Testis (tissue), 3 donors: ENCODE data around the gene DAP. TPM values are rescaled to one million over a fixed set of nuclear protein-coding genes. Genes with fewer than 3 reads are reported as not detected.

Experiments used
- DNase-seq: peaks from one replicate; pipeline ENCODE4 v3.0.0-alpha.2; 2019
- H3K27ac ChIP-seq, 2 donors: fragments of 200-600 bp; sonication (generic); one replicate each; pipeline ENCODE4 v1.5.1; 2019
- H3K27me3 ChIP-seq: fragments of 200-600 bp; sonication (generic); one replicate; pipeline ENCODE4 v1.5.1; 2019
- H3K36me3 ChIP-seq: fragments of 200-600 bp; sonication (generic); one replicate; pipeline ENCODE4 v1.5.1; 2017; ENCODE audit warnings: low read depth; ENCODE audit errors: missing control alignments
- H3K4me1 ChIP-seq: fragments of 200-600 bp; sonication (generic); one replicate; pipeline ENCODE4 v1.5.1; 2019
- H3K4me3 ChIP-seq, 2 donors: fragments of 200-600 bp; sonication (generic); one replicate each; pipeline ENCODE4 v1.5.1; 2017 to 2019
- H3K9me3 ChIP-seq: fragments of 200-600 bp; sonication (generic); one replicate; pipeline ENCODE4 v1.5.1; 2017
- CTCF ChIP-seq, 3 experiments: fragments of 450-650 bp in 2 of 3; fragments of 200-600 bp in 1 of 3; sonication (generic) in 1 of 3; IDR thresholded peaks; one replicate each; pipeline ENCODE4 v1.5.1; 2016 to 2019; ENCODE audit warnings: antibody characterized with exemption in 3 of 3, mild to moderate bottlenecking in 2 of 3, moderate library complexity in 1 of 3
- POLR2A ChIP-seq: fragments of 450-650 bp; IDR thresholded peaks from one replicate; pipeline ENCODE4 v1.6.1; 2017; ENCODE audit warnings: antibody characterized with exemption, mild to moderate bottlenecking, moderate library complexity
- WGBS, 2 donors: methylation state at CpG; one replicate each; pipeline ENCODE4 v1.1.5; 2018; 5-methylcytosine and 5-hydroxymethylcytosine counted together
- intact Hi-C: fragments of 100-400 bp; cut with DNase I; formaldehyde crosslinking; loops from one replicate; pipeline ENCODE4 v1.15.1; 2023; ENCODE audit warnings: low total_unique reads
- polyA plus RNA-seq: library from polyadenylated mRNA; stranded (reverse); fragments of 350-450 nt; fragmentation: Illumina TruSeq; extraction: RNeasy Lipid Tissue Mini Kit (QIAGEN cat#74804); gene quantifications from one replicate; pipeline ENCODE4 v1.2.3, GENCODE V29; 2014; ENCODE audit warnings: low read depth, low replicate concordance; ENCODE audit not compliant: insufficient read depth
- total RNA-seq, 2 donors: library from RNA; depleted of rRNA; stranded (reverse); fragments of >200 nt; gene quantifications; one replicate each; pipeline ENCODE4 v1.2.3, GENCODE V29; 2016

DAP gene
- total and polyA plus RNA-seq, 3 donors from 2014 or later = 46.3 to 92.2 (median 48.1) TPM

GRCh38 chr5:10676224-10676623 lies 84.8 kb downstream of the DAP start:
- Histone ChIP-seq H3K4me1 (no peaks in the 10 kb centered on the region), H3K9me3 (no peaks in the 10 kb centered on the region), H3K27ac (no peak overlapping the region), H3K36me3 (no peaks in the 10 kb centered on the region), H3K4me3 (no peak overlapping the region), H3K27me3 (no peaks in the 10 kb centered on the region)
- intact Hi-C loops = no loop called here
- TF ChIP-seq POLR2A (no peak), CTCF (IDR thresholded peaks at IDR 0.05) (no peak)
- WGBS, 2 donors = 52 to 71% methylated on average over 4 of the region's 4 CpGs
- no peak for DNase-seq

DNA sequence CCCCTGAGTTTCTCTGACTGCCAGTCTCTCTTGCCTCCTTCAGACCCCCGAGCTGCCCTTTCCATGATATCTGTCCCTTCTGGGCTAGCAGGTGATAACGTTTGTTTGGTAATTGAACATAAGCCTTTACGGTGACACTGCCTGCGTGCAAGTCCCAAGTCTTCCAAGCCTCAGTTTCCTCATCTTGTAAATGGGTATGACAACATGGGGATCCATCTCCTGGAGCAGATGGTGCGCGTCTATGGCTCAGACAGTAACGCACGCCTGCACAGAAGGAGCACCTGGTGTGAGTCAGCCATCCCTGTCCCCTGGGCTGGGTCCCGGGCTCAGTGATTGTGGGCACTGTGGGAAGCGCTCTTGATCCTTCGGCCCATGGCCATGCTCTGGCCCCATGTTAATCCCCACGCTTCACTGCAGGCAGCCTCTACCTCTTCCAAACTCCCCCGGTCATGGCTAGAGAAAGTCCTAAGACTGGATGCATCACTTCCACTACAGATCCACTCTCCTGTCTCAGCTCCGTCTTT lies 85.8 kb downstream of the DAP start:
- Histone ChIP-seq H3K36me3 (no peaks in the 10 kb centered on the region), H3K4me1 (no peaks in the 10 kb centered on the region), H3K9me3 (no peaks in the 10 kb centered on the region), H3K4me3 (no peak overlapping the region), H3K27ac (no peak overlapping the region), H3K27me3 (no peaks in the 10 kb centered on the region)
- no peak for DNase-seq
- WGBS, 2 donors = 86 to 89% methylated on average over 13 to 14 of the region's 14 CpGs
- TF ChIP-seq POLR2A (no peak), CTCF (IDR thresholded peaks at IDR 0.05) (no peak)
- intact Hi-C loops = no loop called here

- intact Hi-C loops = no loop called here
- 53 to 64% methylated on average over 6 of the region's 6 CpGs for WGBS, 2 donors
Measured at GRCh38 chr5:10674582-10674981, 86.5 kb downstream of the DAP start.

GRCh38 chr5:10674096-10674495 lies 86.9 kb downstream of the DAP start:
- DNase-seq = no peak
- no peaks in the 10 kb centered on the region for H3K4me1 ChIP-seq
- no peaks in the 10 kb centered on the region for H3K36me3 ChIP-seq
- intact Hi-C loops = no loop called here
- H3K9me3 ChIP-seq = no peaks in the 10 kb centered on the region
- no peaks in the 10 kb centered on the region for H3K27me3 ChIP-seq
- 84 to 87% methylated on average over 11 of the region's 11 CpGs for WGBS, 2 donors
- no peak overlapping the region for H3K27ac ChIP-seq
- TF ChIP-seq POLR2A (no peak), CTCF (IDR thresholded peaks at IDR 0.05) (no peak)
- H3K4me3 ChIP-seq = no peak overlapping the region

More at GRCh38 chr5:10674582-10674981, 86.5 kb downstream of the DAP start:
- Histone ChIP-seq H3K4me3 (no peak overlapping the region), H3K27me3 (no peaks in the 10 kb centered on the region), H3K4me1 (no peaks in the 10 kb centered on the region), H3K9me3 (no peaks in the 10 kb centered on the region), H3K27ac (no peak overlapping the region), H3K36me3 (no peaks in the 10 kb centered on the region)
- TF ChIP-seq POLR2A (no peak), CTCF (IDR thresholded peaks at IDR 0.05) (no peak)
- no peak for DNase-seq

DNA sequence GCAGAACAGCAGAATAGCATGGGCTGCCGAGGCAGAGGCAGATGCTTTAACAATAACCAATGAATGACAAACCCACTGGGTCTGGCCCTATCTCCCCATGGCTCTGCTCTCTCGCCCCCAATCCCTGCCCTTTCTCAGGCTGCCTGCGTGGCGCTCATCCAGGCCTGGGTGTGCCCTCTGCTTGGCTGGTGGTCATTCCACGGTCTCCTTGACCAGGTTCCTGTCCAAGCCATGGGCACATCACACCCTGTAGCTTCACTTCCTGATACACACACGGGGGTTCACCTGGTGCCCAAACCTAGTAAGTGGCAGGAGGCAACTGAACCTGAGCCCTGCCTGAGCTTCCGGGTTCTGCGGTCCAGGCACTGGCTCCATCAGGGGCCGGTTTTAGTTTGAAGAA lies 87.6 kb downstream of the DAP start:
- WGBS, 2 donors = 65 to 80% methylated on average over 8 to 9 of the region's 9 CpGs
- H3K36me3 ChIP-seq = no peaks in the 10 kb centered on the region
- no peak for TF ChIP-seq CTCF (IDR thresholded peaks at IDR 0.05)
- TF ChIP-seq POLR2A = no peak
- no peaks in the 10 kb centered on the region for H3K9me3 ChIP-seq
- no peaks in the 10 kb centered on the region for H3K27me3 ChIP-seq
- no peak for DNase-seq
- no peak overlapping the region for H3K4me3 ChIP-seq
- H3K27ac ChIP-seq = no peak overlapping the region
- no peaks in the 10 kb centered on the region for H3K4me1 ChIP-seq
- intact Hi-C loops = no loop called here
